Kidney tubule cell (primary cell): ENCODE results near the gene KLK6.
"Not testable (repeated sequence)": the region's sequence is repeated elsewhere in the genome, so short reads cannot be mapped to it uniquely, and the experiment has no call there.

ENCODE experiments used
- DNase-seq: peaks from one replicate; pipeline ENCODE4 v3.0.0-alpha.2; 2018; ENCODE audit warnings: low spot score

The KLK6 gene

GRCh38 chr19:50992666-50993035 is 23.3 kb upstream of the KLK6 start:
- peak; percentile 51 for DNase-seq

GRCh38 chr19:50984416-50984815 is 15.0 kb upstream of the KLK6 start:
- not testable (repeated sequence) for DNase-seq

GRCh38 chr19:50983625-50984292 is 14.4 kb upstream of the KLK6 start, which contains the start of gene KLK7:
KLK7 (minus strand) TSS chr19:50983917; CDS start chr19:50982399, 1,518 bp downstream.
- no peak for DNase-seq

- DNase-seq: no peak
Observed at GRCh38 chr19:50982186-50982585, 12.8 kb upstream of the KLK6 start.

- no peak for DNase-seq
Observed at GRCh38 chr19:50981587-50982146, 12.3 kb upstream of the KLK6 start.

- no peak for DNase-seq
Observed at GRCh38 chr19:50980208-50980607, 10.8 kb upstream of the KLK6 start.

- no peak for DNase-seq
Observed at GRCh38 chr19:50979758-50980157, 10.4 kb upstream of the KLK6 start.

GRCh38 chr19:50978772-50979390 is 9.5 kb upstream of the KLK6 start:
- DNase-seq: no peak

- no peak for DNase-seq
Observed at GRCh38 chr19:50977626-50978025, 8.2 kb upstream of the KLK6 start.

- peak; percentile 61 for DNase-seq
Observed at GRCh38 chr19:50975766-50976165, 6.4 kb upstream of the KLK6 start.

- no peak for DNase-seq
Observed at GRCh38 chr19:50974702-50975556, 5.5 kb upstream of the KLK6 start.

- DNase-seq: peak; percentile 31
Observed at GRCh38 chr19:50972795-50973376, 3.5 kb upstream of the KLK6 start.

GRCh38 chr19:50969810-50970209 is 419 bp upstream of the KLK6 start:
- not testable (repeated sequence) for DNase-seq

GRCh38 chr19:50968716-50969412 is 527 bp downstream of the KLK6 start:
- DNase-seq: peak; percentile 28

- no peak for DNase-seq
Observed at GRCh38 chr19:50967929-50968715, 1.3 kb downstream of the KLK6 start.

GRCh38 chr19:50964266-50964665 is 5.1 kb downstream of the KLK6 start:
- no peak for DNase-seq

- DNase-seq: no peak
Observed at GRCh38 chr19:50963381-50963780, 6.0 kb downstream of the KLK6 start.

GRCh38 chr19:50962245-50962644 is 7.1 kb downstream of the KLK6 start:
- DNase-seq: no peak

- DNase-seq: no peak
Observed at GRCh38 chr19:50959731-50960500, 9.5 kb downstream of the KLK6 start.

- DNase-seq: no peak
Observed at GRCh38 chr19:50957587-50957986, 11.8 kb downstream of the KLK6 start.
